ENCODE results near the gene KIR3DL3.
"Not testable (repeated sequence)": the region's sequence is repeated elsewhere in the genome, so short reads cannot be mapped to it uniquely, and the experiment has no call there.

KIR3DL3 gene

GRCh38 chr19:54724142-54724541 is at the start of gene KIR3DL3:
TSS of gene KIR3DL3 (plus strand) at chr19:54724442. CDS start at chr19:54724497, 55 bp downstream.
- no peak within 1 kb of the TSS for H3K9ac ChIP-seq (ENCODE audit: low read length)
- no peaks in the 10 kb centered on the region for H3K36me3 ChIP-seq (ENCODE audit: insufficient read depth, low read length)
- H3K9me3 ChIP-seq (ENCODE audit: low read length), result no peaks in the 10 kb centered on the region
- no peak within 1 kb of the TSS for H3K4me3 ChIP-seq (ENCODE audit: low read depth in 1 of 2, low read length in 2 of 2)
- no peaks in the 10 kb centered on the region for H3K4me1 ChIP-seq (ENCODE audit: insufficient read depth, low read length)
- no peak within 1 kb of the TSS for H3K27ac ChIP-seq (ENCODE audit: low read depth, low read length)
- H3K27me3 ChIP-seq (ENCODE audit: control insufficient read depth in 1 of 2, insufficient read depth in 2 of 2, low read length in 2 of 2), result no peaks in the 10 kb centered on the region

DNA sequence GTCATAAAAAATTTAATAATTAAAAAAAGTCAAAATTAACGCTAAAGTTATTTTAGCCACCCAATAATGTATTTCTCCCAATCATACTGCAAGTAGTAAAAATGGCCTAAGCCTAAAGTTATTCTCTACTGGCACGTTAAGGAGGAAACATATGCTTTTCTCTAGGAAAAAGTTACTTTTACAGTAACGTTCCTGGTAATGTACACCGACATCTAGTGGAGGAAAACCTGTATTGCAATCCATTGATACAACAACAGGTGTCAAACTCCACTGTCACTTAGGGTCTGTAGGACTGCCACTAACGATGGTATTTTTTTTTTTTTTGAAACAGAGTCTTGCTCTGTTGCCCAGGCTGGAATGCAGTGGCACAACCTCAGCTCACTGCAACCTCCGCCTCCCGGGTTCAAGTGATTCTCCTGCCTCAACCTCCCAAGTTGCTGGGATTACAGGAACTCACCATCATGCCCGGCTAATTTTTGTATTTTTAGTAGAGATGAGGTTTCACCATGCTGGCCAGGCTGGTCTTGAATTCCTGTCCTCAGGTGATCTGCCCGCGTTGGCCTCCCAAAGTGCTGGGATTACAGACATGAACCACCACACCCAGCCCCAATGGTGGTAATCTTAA is 47.9 kb upstream of the KIR3DL3 start:
- H3K4me3 ChIP-seq (ENCODE audit: low read depth in 1 of 2, low read length in 2 of 2); H3K27ac ChIP-seq (ENCODE audit: low read depth, low read length); H3K27me3 ChIP-seq (ENCODE audit: control insufficient read depth in 1 of 2, insufficient read depth in 2 of 2, low read length in 2 of 2); H3K4me1 ChIP-seq (ENCODE audit: insufficient read depth, low read length); H3K9me3 ChIP-seq (ENCODE audit: low read length); H3K9ac ChIP-seq (ENCODE audit: low read length); H3K36me3 ChIP-seq (ENCODE audit: insufficient read depth, low read length): not testable (repeated sequence)

DNA sequence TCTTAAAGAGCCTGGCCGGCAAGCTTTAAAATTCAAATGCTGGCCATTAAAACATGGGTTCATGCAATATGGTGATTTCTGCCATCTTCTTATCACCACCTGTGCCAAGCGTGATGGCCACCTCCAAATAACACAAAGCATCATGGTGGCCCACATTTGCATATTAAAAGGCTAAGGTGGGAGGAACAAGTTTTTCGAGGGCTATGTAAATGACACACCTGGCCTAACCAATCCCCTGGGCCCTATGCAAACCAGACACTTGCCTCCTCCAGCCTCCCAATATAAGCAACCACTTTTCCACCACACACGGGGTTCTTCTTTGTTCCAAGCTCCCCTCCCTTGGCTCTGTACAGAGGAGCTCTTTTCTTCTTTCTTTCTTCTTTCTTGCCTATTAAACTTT is 47.0 kb upstream of the KIR3DL3 start:
- no peaks in the 10 kb centered on the region for H3K27me3 ChIP-seq (ENCODE audit: control insufficient read depth in 1 of 2, insufficient read depth in 2 of 2, low read length in 2 of 2)
- H3K27ac ChIP-seq (ENCODE audit: low read depth, low read length), result no peak overlapping the region
- H3K4me1 ChIP-seq (ENCODE audit: insufficient read depth, low read length), result no peaks in the 10 kb centered on the region
- no peak overlapping the region for H3K9ac ChIP-seq (ENCODE audit: low read length)
- no peaks in the 10 kb centered on the region for H3K36me3 ChIP-seq (ENCODE audit: insufficient read depth, low read length)
- H3K4me3 ChIP-seq (ENCODE audit: low read depth in 1 of 2, low read length in 2 of 2), result no peak overlapping the region
- no peaks in the 10 kb centered on the region for H3K9me3 ChIP-seq (ENCODE audit: low read length)

DNA sequence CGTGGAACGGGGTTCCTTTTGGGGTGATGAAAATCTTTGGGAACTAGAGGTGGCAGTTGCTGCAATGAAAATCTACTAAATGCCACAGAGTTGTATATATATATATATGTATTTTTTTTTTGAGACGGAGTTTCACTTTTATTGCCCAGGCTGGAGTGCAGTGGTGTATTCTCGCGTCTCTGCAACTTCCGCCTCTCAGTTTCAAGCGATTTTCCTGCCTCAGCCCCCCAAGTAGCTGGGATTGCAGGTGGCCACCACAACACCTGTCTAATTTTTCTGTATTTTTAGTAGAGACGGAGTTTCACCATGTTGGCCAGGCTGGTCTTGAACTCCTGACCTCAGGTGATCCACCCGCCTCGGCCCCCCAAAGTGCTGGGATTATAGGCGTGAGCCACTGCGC is 42.6 kb upstream of the KIR3DL3 start:
- not testable (repeated sequence) for H3K4me3 ChIP-seq (ENCODE audit: low read depth in 1 of 2, low read length in 2 of 2); H3K9ac ChIP-seq (ENCODE audit: low read length); H3K9me3 ChIP-seq (ENCODE audit: low read length); H3K27ac ChIP-seq (ENCODE audit: low read depth, low read length); H3K4me1 ChIP-seq (ENCODE audit: insufficient read depth, low read length); H3K27me3 ChIP-seq (ENCODE audit: control insufficient read depth in 1 of 2, insufficient read depth in 2 of 2, low read length in 2 of 2); H3K36me3 ChIP-seq (ENCODE audit: insufficient read depth, low read length)

DNA sequence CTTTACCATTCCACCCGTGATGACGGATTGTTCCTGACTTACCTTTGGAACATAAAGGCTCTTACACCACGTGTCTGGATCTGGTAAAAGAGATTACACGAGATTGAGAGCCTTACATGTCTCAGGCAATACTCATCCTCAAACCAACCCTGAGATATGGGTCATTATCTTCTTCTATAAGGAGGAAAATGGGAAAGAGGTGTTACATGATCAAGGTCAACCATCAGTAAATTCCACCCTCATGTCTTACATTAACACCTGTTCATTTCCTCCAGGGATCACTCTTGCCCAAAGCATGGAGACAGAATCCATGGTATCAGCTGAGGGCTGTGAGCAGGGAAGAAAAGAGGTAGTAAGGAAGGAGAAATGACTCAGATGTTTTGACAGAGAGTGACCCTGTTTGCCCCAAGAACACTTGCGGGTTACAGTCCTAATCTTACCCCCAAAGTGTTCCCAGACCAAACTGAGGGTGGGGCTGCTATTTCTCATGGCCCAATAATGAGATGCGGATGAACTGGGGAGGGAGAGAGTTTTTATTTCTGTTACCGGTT is 41.9 kb upstream of the KIR3DL3 start:
- no peak overlapping the region for H3K9ac ChIP-seq (ENCODE audit: low read length)
- H3K9me3 ChIP-seq (ENCODE audit: low read length), result no peaks in the 10 kb centered on the region
- no peaks in the 10 kb centered on the region for H3K4me1 ChIP-seq (ENCODE audit: insufficient read depth, low read length)
- no peak overlapping the region for H3K4me3 ChIP-seq (ENCODE audit: low read depth in 1 of 2, low read length in 2 of 2)
- H3K36me3 ChIP-seq (ENCODE audit: insufficient read depth, low read length), result no peaks in the 10 kb centered on the region
- H3K27me3 ChIP-seq (ENCODE audit: control insufficient read depth in 1 of 2, insufficient read depth in 2 of 2, low read length in 2 of 2), result no peaks in the 10 kb centered on the region
- H3K27ac ChIP-seq (ENCODE audit: low read depth, low read length), result no peak overlapping the region

DNA sequence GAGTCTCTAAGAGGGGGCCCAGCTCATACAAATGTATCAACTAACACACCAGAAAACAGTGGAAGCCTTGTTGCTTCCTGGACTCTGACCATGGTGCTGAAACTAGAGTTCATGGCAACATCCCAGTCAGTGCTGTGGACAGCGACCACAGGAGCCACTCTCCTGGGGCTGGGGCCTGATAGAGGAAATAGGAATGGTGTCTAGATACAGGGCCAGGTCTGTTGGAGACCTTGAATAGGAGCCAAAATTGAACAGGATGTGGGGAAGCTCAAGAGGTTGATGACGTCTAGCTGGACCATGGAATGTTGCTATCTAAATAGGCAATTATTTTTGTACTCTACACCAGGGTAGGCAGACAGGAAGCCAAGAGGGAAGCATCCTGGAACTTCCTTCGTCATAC is 39.7 kb upstream of the KIR3DL3 start:
- no peak overlapping the region for H3K4me3 ChIP-seq (ENCODE audit: low read depth in 1 of 2, low read length in 2 of 2)
- no peak overlapping the region for H3K9ac ChIP-seq (ENCODE audit: low read length)
- H3K9me3 ChIP-seq (ENCODE audit: low read length), result no peaks in the 10 kb centered on the region
- H3K36me3 ChIP-seq (ENCODE audit: insufficient read depth, low read length), result no peaks in the 10 kb centered on the region
- no peak overlapping the region for H3K27ac ChIP-seq (ENCODE audit: low read depth, low read length)
- H3K27me3 ChIP-seq (ENCODE audit: control insufficient read depth in 1 of 2, insufficient read depth in 2 of 2, low read length in 2 of 2), result no peaks in the 10 kb centered on the region
- no peaks in the 10 kb centered on the region for H3K4me1 ChIP-seq (ENCODE audit: insufficient read depth, low read length)

DNA sequence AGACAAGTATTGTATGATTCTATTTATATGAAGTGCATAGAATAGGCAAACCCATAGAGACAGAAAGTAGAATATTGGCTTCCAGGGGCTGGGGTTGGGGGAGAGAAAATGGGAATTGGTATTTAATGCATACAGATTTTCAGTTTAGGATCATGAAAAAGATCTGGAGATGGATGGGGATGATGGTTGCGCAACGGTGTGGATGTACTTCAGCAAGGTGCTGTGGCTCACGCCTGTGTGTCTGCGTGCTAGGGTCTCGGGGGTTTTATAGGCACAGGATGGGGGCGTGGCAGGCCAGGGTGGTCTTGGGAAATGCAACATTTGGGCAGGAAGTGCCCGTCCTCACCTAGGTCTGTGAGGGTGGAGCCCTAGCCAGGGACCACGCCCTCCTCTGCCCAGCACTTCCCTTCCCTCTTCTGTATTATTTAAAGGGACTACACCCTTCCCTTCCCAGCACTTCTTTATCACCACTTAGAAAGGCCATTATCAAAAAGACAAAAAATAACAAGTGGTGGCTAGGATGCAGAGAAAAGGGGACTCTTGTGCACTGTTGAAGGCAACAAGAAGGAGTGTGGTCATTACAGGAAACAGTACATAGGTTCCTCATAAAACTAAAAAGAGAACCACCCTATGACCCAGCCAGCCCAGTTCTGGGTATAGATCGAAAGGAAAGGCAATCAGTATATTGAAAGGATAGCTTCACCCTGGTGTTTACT is 32.5 kb upstream of the KIR3DL3 start:
- Histone ChIP-seq H3K27me3 (ENCODE audit: control insufficient read depth in 1 of 2, insufficient read depth in 2 of 2, low read length in 2 of 2) (no peaks in the 10 kb centered on the region), H3K4me1 (ENCODE audit: insufficient read depth, low read length) (no peaks in the 10 kb centered on the region), H3K36me3 (ENCODE audit: insufficient read depth, low read length) (no peaks in the 10 kb centered on the region), H3K27ac (ENCODE audit: low read depth, low read length) (no peak overlapping the region), H3K4me3 (ENCODE audit: low read depth in 1 of 2, low read length in 2 of 2) (no peak overlapping the region), H3K9ac (ENCODE audit: low read length) (no peak overlapping the region), H3K9me3 (ENCODE audit: low read length) (no peaks in the 10 kb centered on the region)

DNA sequence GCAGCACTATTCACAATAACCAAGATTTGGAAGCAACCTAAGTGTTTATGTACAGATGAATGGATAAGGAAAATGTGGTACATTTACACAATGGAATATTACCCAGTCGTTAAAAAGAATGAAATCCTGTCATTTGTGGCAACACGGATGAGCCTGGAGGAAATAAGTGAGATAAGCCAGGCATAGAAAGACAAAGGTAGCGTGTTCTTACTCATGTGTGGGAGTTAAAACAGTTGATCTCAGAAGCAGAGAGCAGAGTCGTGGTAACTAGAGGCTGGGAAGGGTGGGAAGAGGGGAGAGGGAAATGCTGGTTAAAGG is 32.0 kb upstream of the KIR3DL3 start:
- Histone ChIP-seq H3K27me3 (ENCODE audit: control insufficient read depth in 1 of 2, insufficient read depth in 2 of 2, low read length in 2 of 2) (no peaks in the 10 kb centered on the region), H3K9me3 (ENCODE audit: low read length) (no peaks in the 10 kb centered on the region), H3K27ac (ENCODE audit: low read depth, low read length) (no peak overlapping the region), H3K4me1 (ENCODE audit: insufficient read depth, low read length) (no peaks in the 10 kb centered on the region), H3K36me3 (ENCODE audit: insufficient read depth, low read length) (no peaks in the 10 kb centered on the region), H3K9ac (ENCODE audit: low read length) (no peak overlapping the region), H3K4me3 (ENCODE audit: low read depth in 1 of 2, low read length in 2 of 2) (no peak overlapping the region)

- Histone ChIP-seq H3K27ac (ENCODE audit: low read depth, low read length) (no peak overlapping the region), H3K4me1 (ENCODE audit: insufficient read depth, low read length) (no peaks in the 10 kb centered on the region), H3K36me3 (ENCODE audit: insufficient read depth, low read length) (no peaks in the 10 kb centered on the region), H3K9ac (ENCODE audit: low read length) (no peak overlapping the region), H3K9me3 (ENCODE audit: low read length) (no peaks in the 10 kb centered on the region), H3K4me3 (ENCODE audit: low read depth in 1 of 2, low read length in 2 of 2) (no peak overlapping the region), H3K27me3 (ENCODE audit: control insufficient read depth in 1 of 2, insufficient read depth in 2 of 2, low read length in 2 of 2) (no peaks in the 10 kb centered on the region)
Observed at GRCh38 chr19:54694648-54695047, 29.6 kb upstream of the KIR3DL3 start.

- no peaks in the 10 kb centered on the region for H3K9me3 ChIP-seq (ENCODE audit: low read length)
- no peak overlapping the region for H3K9ac ChIP-seq (ENCODE audit: low read length)
- no peak overlapping the region for H3K27ac ChIP-seq (ENCODE audit: low read depth, low read length)
- H3K27me3 ChIP-seq (ENCODE audit: control insufficient read depth in 1 of 2, insufficient read depth in 2 of 2, low read length in 2 of 2), result no peaks in the 10 kb centered on the region
- H3K4me1 ChIP-seq (ENCODE audit: insufficient read depth, low read length), result no peaks in the 10 kb centered on the region
- H3K4me3 ChIP-seq (ENCODE audit: low read depth in 1 of 2, low read length in 2 of 2), result no peak overlapping the region
- no peaks in the 10 kb centered on the region for H3K36me3 ChIP-seq (ENCODE audit: insufficient read depth, low read length)
Observed at GRCh38 chr19:54696117-54696548, 28.1 kb upstream of the KIR3DL3 start.

DNA sequence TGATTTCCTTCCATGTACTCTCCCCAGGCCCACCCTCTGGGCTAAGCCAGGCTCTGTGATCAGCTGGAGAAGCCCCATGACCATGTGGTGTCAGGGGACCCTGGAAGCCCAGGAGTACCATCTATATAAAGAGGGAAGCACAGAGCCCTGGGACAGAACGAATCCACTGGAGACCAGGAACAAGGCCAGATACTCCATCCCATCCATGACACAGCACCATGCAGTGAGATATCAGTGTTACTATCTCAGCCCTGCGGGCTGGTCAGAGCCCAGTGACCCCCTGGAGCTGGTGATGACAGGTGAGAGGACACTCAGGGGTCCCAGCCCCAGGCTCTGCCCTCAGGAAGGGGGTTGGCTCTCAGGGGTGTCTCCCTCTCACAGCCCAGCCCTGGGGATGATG is 27.5 kb upstream of the KIR3DL3 start:
- no peak overlapping the region for H3K27ac ChIP-seq (ENCODE audit: low read depth, low read length)
- H3K4me3 ChIP-seq (ENCODE audit: low read depth in 1 of 2, low read length in 2 of 2), result no peak overlapping the region
- no peak overlapping the region for H3K9ac ChIP-seq (ENCODE audit: low read length)
- H3K36me3 ChIP-seq (ENCODE audit: insufficient read depth, low read length), result no peaks in the 10 kb centered on the region
- H3K27me3 ChIP-seq (ENCODE audit: control insufficient read depth in 1 of 2, insufficient read depth in 2 of 2, low read length in 2 of 2), result no peaks in the 10 kb centered on the region
- H3K9me3 ChIP-seq (ENCODE audit: low read length), result no peaks in the 10 kb centered on the region
- no peaks in the 10 kb centered on the region for H3K4me1 ChIP-seq (ENCODE audit: insufficient read depth, low read length)

- not testable (repeated sequence) for H3K9me3 ChIP-seq (ENCODE audit: low read length); H3K27me3 ChIP-seq (ENCODE audit: control insufficient read depth in 1 of 2, insufficient read depth in 2 of 2, low read length in 2 of 2); H3K4me3 ChIP-seq (ENCODE audit: low read depth in 1 of 2, low read length in 2 of 2); H3K9ac ChIP-seq (ENCODE audit: low read length); H3K27ac ChIP-seq (ENCODE audit: low read depth, low read length); H3K4me1 ChIP-seq (ENCODE audit: insufficient read depth, low read length); H3K36me3 ChIP-seq (ENCODE audit: insufficient read depth, low read length)
Observed at GRCh38 chr19:54697716-54698115, 26.5 kb upstream of the KIR3DL3 start.
